WI38 (cell line): ENCODE data around the gene STIL.

ENCODE experiments used
- H3K4me3 ChIP-seq: 2 replicates; pipeline ENCODE4 v1.5.1; 2011; ENCODE audit warnings: low read depth, mild to moderate bottlenecking, control low read depth, low read length
- CTCF ChIP-seq: IDR thresholded peaks from 2 replicates; pipeline ENCODE4 v1.5.1; 2012; ENCODE audit warnings: low read depth, mild to moderate bottlenecking, control low read depth, low read length

Gene STIL

GRCh38 chr1:47244339-47244862 is 69.5 kb downstream of the STIL start:
- no peak overlapping the region for H3K4me3 ChIP-seq
- no peak for TF ChIP-seq CTCF

DNA sequence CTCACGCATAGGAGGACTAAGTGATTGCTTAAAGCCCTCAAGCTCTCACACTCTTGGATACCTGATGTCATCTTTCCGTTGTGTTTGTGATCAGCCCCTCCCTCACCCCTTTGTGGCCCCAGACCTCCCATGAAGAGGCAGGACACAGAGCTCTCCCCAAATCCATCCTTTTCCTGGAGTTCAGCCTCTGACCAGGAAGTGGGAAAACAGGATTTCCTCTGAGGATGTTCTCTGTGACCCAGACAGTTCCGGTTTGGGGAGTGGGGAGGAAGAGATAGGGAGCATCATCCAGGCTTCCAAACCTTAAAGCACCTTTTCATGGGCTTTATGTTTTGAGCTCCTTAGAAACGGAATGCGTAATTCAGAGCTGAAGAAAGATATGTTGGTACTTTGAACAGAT is 70.0 kb downstream of the STIL start:
- TF ChIP-seq CTCF, result no peak
- no peak overlapping the region for H3K4me3 ChIP-seq

GRCh38 chr1:47241114-47242113 is 72.5 kb downstream of the STIL start:
- no peak for TF ChIP-seq CTCF
- H3K4me3 ChIP-seq, result no peak overlapping the region

GRCh38 chr1:47238935-47239592 is 74.9 kb downstream of the STIL start:
- no peak overlapping the region for H3K4me3 ChIP-seq
- no peak for TF ChIP-seq CTCF

DNA sequence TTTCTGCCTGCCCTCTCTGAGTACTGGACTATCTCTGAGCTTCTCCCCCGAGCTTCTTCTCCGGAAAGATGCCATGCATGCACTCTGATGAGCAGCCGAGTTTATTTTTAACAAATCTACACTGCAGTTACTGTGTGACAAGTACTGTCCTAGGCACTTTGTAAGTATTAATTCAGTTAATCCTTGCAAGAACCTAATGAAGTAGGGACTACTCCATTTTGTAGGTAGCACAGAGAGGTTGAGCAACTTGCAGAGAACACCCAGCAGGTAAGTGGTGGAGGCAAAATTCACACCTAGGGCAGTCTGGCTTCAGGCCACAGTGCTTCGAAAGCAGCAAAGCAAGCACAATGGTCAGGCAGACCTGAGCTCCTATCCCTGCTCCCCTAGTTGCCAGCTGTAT is 78.1 kb downstream of the STIL start:
- TF ChIP-seq CTCF, result no peak
- no peak overlapping the region for H3K4me3 ChIP-seq

DNA sequence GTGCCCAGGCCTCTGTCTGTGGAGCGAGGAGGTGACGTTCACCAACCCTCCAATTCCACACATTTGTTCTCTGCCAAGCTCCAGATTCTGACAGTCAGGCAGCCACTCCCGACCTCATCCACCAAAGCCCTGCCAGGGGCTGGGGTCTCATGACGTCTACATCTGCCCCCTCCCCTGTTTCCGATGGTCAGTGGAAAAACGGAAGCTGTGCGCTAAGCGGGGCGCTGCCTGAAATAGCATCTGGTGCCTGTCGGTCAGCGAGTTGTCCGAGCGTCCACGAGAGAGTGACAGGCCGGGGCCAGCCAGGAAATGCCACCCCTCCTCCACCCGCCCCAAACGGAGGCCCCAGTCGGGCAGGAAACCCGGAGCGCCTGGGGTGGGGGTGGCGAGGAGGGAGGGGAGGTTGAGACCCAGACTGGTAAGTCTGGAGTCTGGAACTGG is 78.7 kb downstream of the STIL start:
- no peak overlapping the region for H3K4me3 ChIP-seq
- no peak for TF ChIP-seq CTCF

DNA sequence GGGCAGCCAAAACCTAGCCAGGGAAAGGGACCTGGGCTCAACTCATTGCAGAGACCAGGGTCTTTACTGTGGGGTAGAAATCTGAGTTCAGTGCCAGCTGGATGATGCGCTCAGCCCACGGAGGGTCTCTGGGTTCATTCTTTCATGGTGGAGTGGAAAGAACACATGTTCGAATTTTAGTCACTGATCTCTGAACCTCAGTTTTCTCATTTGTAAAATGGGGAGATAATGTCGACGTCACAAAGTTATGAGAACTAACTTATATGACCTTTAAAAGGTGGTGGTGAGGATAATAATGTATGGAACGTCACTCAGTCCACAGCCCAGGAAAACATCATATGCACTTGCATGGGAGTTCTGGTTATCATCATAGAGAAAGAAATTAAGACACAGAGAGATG is 80.8 kb downstream of the STIL start:
- H3K4me3 ChIP-seq, result no peak overlapping the region
- no peak for TF ChIP-seq CTCF
